ENCODE results near the gene AANAT.

AANAT gene

DNA sequence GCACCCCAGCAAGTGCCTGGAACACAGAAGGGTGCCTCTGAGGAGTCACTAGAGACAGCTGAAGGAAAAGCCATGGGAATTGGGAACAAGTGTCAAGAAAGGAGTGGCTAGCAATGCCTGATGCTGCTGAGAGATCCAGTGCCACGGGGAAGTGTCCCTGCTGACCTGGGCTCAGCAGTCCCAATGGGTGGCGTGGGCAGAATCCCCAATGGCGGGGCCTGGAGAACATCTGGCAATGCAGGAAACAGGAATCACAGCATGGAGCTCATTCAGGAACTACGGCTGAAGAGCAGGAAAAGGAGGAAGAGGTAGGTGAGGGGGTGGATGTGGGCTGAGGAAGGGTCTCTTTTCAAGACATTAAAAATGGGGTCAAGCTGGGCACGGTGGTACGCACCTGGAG, 44.5 kb upstream of the AANAT start:
- no peak for TF ChIP-seq CTCF (IDR thresholded peaks at IDR 0.05; ENCODE audit: poor library complexity, severe bottlenecking)
- ATAC-seq (ENCODE audit: low read depth) (no peak), DNase-seq (ENCODE audit: low spot score) (no peak)
- Histone ChIP-seq H3K27ac (ENCODE audit: poor library complexity, severe bottlenecking) (no peak overlapping the region), H3K36me3 (ENCODE audit: low read depth) (no peaks in the 10 kb centered on the region), H3K4me1 (ENCODE audit: insufficient read depth, poor library complexity, severe bottlenecking) (no peaks in the 10 kb centered on the region), H3K9me3 (ENCODE audit: severe bottlenecking) (no peaks in the 10 kb centered on the region), H3K4me3 (ENCODE audit: severe bottlenecking) (no peak overlapping the region), H3K27me3 (ENCODE audit: insufficient read depth, poor library complexity, severe bottlenecking) (no peaks in the 10 kb centered on the region)

DNA sequence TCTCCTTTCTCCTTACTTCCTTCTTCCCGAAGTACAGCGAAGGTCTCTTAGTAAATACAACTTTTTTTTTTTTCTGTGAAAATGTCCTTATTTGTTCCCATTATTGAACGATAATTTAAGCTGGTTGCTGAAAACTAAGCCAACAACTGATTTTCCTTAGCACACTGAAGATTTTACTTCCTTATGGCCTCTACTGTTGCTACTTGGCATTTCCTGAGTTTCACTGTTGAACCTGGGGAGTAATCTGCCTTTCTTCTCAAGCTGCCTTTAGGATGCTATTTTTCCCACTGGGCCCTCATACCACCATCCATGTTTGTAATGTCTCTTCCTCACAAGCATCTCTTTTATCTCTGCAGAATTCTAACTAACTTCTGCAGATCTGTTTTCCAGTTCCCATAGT, 40.5 kb upstream of the AANAT start:
- Histone ChIP-seq H3K4me3 (ENCODE audit: severe bottlenecking) (no peak overlapping the region), H3K27ac (ENCODE audit: poor library complexity, severe bottlenecking) (no peak overlapping the region), H3K36me3 (ENCODE audit: low read depth) (no peaks in the 10 kb centered on the region), H3K9me3 (ENCODE audit: severe bottlenecking) (no peaks in the 10 kb centered on the region), H3K4me1 (ENCODE audit: insufficient read depth, poor library complexity, severe bottlenecking) (no peaks in the 10 kb centered on the region), H3K27me3 (ENCODE audit: insufficient read depth, poor library complexity, severe bottlenecking) (no peaks in the 10 kb centered on the region)
- DNase-seq (ENCODE audit: low spot score) = no peak
- no peak for ATAC-seq (ENCODE audit: low read depth)
- no peak for TF ChIP-seq CTCF (IDR thresholded peaks at IDR 0.05; ENCODE audit: poor library complexity, severe bottlenecking)

- H3K4me1 ChIP-seq (ENCODE audit: insufficient read depth, poor library complexity, severe bottlenecking) = no peaks in the 10 kb centered on the region
- no peak overlapping the region for H3K27ac ChIP-seq (ENCODE audit: poor library complexity, severe bottlenecking)
Measured at GRCh38 chr17:76427501-76428231, 39.7 kb upstream of the AANAT start.

GRCh38 chr17:76428511-76428910, 38.9 kb upstream of the AANAT start:
- Histone ChIP-seq H3K4me1 (ENCODE audit: insufficient read depth, poor library complexity, severe bottlenecking) (no peaks in the 10 kb centered on the region), H3K9me3 (ENCODE audit: severe bottlenecking) (no peaks in the 10 kb centered on the region), H3K4me3 (ENCODE audit: severe bottlenecking) (no peak overlapping the region), H3K36me3 (ENCODE audit: low read depth) (0 out of 2 replicates have a peak, but pooled peaks cover 3% of the 10 kb centered on the region), H3K27ac (ENCODE audit: poor library complexity, severe bottlenecking) (no peak overlapping the region), H3K27me3 (ENCODE audit: insufficient read depth, poor library complexity, severe bottlenecking) (no peaks in the 10 kb centered on the region)
- ATAC-seq (ENCODE audit: low read depth) (no peak), DNase-seq (ENCODE audit: low spot score) (no peak)
- TF ChIP-seq CTCF (IDR thresholded peaks at IDR 0.05; ENCODE audit: poor library complexity, severe bottlenecking) = no peak

More at GRCh38 chr17:76427501-76428231, 39.7 kb upstream of the AANAT start:
- no peak overlapping the region for H3K4me3 ChIP-seq (ENCODE audit: severe bottlenecking)
- no peak for TF ChIP-seq CTCF (IDR thresholded peaks at IDR 0.05; ENCODE audit: poor library complexity, severe bottlenecking)
- H3K9me3 ChIP-seq (ENCODE audit: severe bottlenecking) = no peaks in the 10 kb centered on the region
- DNase-seq (ENCODE audit: low spot score) (no peak), ATAC-seq (ENCODE audit: low read depth) (no peak)
- H3K27me3 ChIP-seq (ENCODE audit: insufficient read depth, poor library complexity, severe bottlenecking) = no peaks in the 10 kb centered on the region
- H3K36me3 ChIP-seq (ENCODE audit: low read depth) = no peaks in the 10 kb centered on the region

- H3K4me1 ChIP-seq (ENCODE audit: insufficient read depth, poor library complexity, severe bottlenecking) = peaks cover 3% of the 10 kb centered on the region
- no peak overlapping the region for H3K4me3 ChIP-seq (ENCODE audit: severe bottlenecking)
- 0 out of 2 replicates have a peak, but pooled peaks cover 3% of the 10 kb centered on the region for H3K36me3 ChIP-seq (ENCODE audit: low read depth)
- no peak overlapping the region for H3K27ac ChIP-seq (ENCODE audit: poor library complexity, severe bottlenecking)
- H3K27me3 ChIP-seq (ENCODE audit: insufficient read depth, poor library complexity, severe bottlenecking) = no peaks in the 10 kb centered on the region
- DNase-seq (ENCODE audit: low spot score) (no peak), ATAC-seq (ENCODE audit: low read depth) (no peak)
- TF ChIP-seq CTCF (IDR thresholded peaks at IDR 0.05; ENCODE audit: poor library complexity, severe bottlenecking) = no peak
- H3K9me3 ChIP-seq (ENCODE audit: severe bottlenecking) = no peaks in the 10 kb centered on the region
Measured at GRCh38 chr17:76431509-76431908, 35.9 kb upstream of the AANAT start.

All from RWPE2 (cell line).